ENCODE results near the gene VWA5B1. TPM values are rescaled to one million over a fixed set of nuclear protein-coding genes. Genes with fewer than 3 reads are reported as not detected.

VWA5B1 gene, protein sequence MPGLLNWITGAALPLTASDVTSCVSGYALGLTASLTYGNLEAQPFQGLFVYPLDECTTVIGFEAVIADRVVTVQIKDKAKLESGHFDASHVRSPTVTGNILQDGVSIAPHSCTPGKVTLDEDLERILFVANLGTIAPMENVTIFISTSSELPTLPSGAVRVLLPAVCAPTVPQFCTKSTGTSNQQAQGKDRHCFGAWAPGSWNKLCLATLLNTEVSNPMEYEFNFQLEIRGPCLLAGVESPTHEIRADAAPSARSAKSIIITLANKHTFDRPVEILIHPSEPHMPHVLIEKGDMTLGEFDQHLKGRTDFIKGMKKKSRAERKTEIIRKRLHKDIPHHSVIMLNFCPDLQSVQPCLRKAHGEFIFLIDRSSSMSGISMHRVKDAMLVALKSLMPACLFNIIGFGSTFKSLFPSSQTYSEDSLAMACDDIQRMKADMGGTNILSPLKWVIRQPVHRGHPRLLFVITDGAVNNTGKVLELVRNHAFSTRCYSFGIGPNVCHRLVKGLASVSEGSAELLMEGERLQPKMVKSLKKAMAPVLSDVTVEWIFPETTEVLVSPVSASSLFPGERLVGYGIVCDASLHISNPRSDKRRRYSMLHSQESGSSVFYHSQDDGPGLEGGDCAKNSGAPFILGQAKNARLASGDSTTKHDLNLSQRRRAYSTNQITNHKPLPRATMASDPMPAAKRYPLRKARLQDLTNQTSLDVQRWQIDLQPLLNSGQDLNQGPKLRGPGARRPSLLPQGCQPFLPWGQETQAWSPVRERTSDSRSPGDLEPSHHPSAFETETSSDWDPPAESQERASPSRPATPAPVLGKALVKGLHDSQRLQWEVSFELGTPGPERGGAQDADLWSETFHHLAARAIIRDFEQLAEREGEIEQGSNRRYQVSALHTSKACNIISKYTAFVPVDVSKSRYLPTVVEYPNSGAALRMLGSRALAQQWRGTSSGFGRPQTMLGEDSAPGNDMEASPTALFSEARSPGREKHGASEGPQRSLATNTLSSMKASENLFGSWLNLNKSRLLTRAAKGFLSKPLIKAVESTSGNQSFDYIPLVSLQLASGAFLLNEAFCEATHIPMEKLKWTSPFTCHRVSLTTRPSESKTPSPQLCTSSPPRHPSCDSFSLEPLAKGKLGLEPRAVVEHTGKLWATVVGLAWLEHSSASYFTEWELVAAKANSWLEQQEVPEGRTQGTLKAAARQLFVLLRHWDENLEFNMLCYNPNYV
- under 1 TPM in 1 of 2 donors, not detected in 1; 0.51 TPM for total RNA-seq

DNA sequence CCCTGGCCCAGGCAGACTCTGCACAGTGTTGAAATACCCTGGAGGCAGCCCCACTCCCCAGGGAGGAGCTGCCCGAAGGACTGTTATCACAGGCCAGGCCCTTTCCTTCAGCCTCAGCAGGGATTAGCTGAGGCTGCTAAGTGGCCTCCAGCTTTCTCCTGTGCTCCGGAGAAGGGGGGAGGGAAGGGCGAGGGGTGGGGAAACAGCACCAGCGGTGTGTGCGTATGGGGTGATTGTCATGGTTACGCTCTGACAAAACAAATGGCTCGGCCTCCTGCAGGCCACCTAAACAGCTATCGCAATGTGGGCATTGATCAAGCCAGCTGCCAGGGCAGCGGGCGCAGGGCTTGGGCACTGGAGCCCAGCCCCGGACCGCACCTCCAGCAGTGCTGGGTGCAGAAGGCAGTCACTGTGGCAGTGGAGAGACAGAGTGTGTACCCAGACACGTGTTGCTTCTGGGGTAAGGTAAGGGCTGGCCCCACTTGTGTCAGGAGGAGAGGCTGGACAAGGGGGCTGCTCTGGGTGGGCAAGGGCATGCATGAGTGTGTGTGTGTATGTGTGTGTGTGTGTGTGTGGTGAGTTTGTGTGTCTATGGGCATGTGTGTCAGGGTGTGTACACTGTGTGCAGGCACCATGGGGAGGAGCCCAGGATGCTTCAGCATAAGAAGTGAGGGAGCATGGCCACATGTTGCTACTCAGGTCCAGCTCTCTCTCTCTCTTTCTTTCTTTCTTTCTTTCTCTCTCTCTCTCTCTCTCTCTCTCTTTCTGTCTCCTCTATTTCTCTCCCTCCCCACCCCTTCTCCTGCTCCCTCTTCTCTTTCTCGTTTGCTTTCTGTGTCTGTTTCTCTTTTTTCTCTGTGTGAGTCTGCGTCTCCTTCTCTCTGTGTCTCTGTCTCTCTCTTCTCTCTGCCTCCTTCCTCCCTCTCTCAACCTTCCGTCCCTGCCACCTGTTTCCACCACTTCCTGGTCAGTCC, at the start of gene VWA5B1:
Gene VWA5B1, plus strand, starts transcription at position 252 of the 974 bp plus-strand sequence. CDS start 19,727 bp downstream, outside the sequence.
- DNase-seq (ENCODE audit: low spot score) = no peak
- 39% methylated on average over 15 of the region's 16 CpGs for WGBS
- no peak within 1 kb of the TSS for H3K27ac ChIP-seq
- no peaks in the 10 kb centered on the region for H3K9me3 ChIP-seq
- H3K36me3 ChIP-seq = no peaks in the 10 kb centered on the region
- TF ChIP-seq POLR2AphosphoS5 (IDR thresholded peaks at IDR 0.05) (no peak), POLR2A (IDR thresholded peaks at IDR 0.05) (no peak)
- TF ChIP-seq, protein P1, sequence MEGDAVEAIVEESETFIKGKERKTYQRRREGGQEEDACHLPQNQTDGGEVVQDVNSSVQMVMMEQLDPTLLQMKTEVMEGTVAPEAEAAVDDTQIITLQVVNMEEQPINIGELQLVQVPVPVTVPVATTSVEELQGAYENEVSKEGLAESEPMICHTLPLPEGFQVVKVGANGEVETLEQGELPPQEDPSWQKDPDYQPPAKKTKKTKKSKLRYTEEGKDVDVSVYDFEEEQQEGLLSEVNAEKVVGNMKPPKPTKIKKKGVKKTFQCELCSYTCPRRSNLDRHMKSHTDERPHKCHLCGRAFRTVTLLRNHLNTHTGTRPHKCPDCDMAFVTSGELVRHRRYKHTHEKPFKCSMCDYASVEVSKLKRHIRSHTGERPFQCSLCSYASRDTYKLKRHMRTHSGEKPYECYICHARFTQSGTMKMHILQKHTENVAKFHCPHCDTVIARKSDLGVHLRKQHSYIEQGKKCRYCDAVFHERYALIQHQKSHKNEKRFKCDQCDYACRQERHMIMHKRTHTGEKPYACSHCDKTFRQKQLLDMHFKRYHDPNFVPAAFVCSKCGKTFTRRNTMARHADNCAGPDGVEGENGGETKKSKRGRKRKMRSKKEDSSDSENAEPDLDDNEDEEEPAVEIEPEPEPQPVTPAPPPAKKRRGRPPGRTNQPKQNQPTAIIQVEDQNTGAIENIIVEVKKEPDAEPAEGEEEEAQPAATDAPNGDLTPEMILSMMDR (IDR thresholded peaks at IDR 0.05) = no peak
- no peak within 1 kb of the TSS for H3K4me3 ChIP-seq
- peaks cover 8% of the 10 kb centered on the region for H3K27me3 ChIP-seq (replicated peaks; ENCODE audit: insufficient read depth)
- H3K4me1 ChIP-seq (replicated peaks) = no peaks in the 10 kb centered on the region
- intact Hi-C loops (cut with DNase I) = no loop called here

DNA sequence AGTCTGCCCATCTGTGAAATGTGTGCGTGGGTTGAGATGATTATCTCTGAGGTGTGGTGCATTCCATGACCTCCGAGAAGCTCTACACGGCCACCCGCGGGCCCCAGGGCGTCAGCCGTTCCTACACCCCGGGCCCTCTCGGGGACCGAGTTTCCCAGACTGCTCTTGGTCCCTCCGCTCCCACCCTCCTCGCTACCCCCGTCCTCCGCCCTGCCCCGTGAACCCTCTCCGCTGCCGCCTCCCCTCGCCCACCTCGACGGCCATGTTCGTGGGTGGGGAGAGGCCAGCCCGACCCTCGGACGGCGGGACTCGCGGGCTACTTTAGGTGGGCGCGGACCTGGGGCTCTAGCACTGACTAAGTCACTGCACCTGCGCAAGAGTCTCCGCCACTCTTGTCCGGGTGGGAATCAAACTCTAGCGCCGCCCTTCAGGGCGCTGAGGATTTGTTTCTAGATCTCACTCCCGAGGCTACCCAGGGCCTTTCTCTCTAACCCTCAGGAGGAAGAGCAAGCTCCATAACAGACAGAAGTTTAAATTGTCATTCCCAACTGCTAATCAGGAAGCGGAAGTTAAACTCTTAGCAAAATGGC, 47.7 kb upstream of the VWA5B1 start:
- no peak for DNase-seq (ENCODE audit: low spot score)
- H3K4me3 ChIP-seq = no peak overlapping the region
- TF ChIP-seq POLR2AphosphoS5 (IDR thresholded peaks at IDR 0.05) = no peak
- TF ChIP-seq POLR2A (IDR thresholded peaks at IDR 0.05) = no peak
- TF ChIP-seq, protein P1 (IDR thresholded peaks at IDR 0.05) = no peak

DNA sequence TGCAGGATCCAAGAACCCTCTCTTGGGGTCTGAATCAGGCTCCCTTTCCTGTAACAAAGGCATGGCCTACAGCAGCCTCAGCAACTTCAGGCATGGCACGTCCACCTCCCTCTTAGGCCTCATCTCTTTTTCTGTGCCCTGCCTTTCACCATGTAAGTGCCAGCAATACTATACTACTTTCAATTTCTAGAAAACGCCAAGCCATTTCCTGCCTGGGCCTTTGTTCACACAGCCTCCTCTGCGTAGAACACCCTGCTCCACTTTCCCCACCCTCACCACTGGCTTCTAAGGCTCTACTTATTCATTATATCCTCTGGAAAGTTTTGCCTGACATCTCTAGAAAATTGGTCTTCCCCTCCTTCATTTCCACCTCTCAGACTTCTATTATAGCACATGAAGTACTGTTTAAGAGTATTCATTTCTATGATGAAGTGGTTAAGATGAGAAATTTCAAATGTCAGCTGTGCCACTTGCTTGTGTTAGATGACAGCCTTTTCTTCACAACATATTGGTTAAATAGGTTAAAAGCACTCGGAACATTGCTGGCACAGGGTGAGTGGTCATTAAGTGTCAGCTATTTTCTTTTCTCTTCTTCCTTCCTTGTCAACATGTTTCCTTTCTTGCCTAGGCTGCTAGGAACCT, 41.6 kb upstream of the VWA5B1 start:
- intact Hi-C loops (cut with DNase I) = no loop called here
- Histone ChIP-seq H3K27ac (no peak overlapping the region), H3K9me3 (no peaks in the 10 kb centered on the region), H3K36me3 (no peaks in the 10 kb centered on the region), H3K27me3 (replicated peaks; ENCODE audit: insufficient read depth) (no peaks in the 10 kb centered on the region), H3K4me3 (no peak overlapping the region), H3K4me1 (replicated peaks) (no peaks in the 10 kb centered on the region)
- 78% methylated on average over 4 of the region's 4 CpGs for whole genome bisulfite sequencing
- TF ChIP-seq POLR2AphosphoS5 (IDR thresholded peaks at IDR 0.05) (no peak), POLR2A (IDR thresholded peaks at IDR 0.05) (no peak)
- TF ChIP-seq, protein P1 (IDR thresholded peaks at IDR 0.05) = no peak
- no peak for DNase-seq (ENCODE audit: low spot score)

More for the DNA sequence above, 47.7 kb upstream of the VWA5B1 start:
- intact Hi-C loops (cut with DNase I) = no loop called here
- WGBS = 82% methylated on average over 37 of the region's 37 CpGs
- Histone ChIP-seq H3K27ac (no peak overlapping the region), H3K9me3 (no peaks in the 10 kb centered on the region), H3K4me1 (replicated peaks) (no peaks in the 10 kb centered on the region), H3K27me3 (replicated peaks; ENCODE audit: insufficient read depth) (no peaks in the 10 kb centered on the region), H3K36me3 (no peaks in the 10 kb centered on the region)

All from prostate gland (tissue), 2 donors.